Esophagus muscularis mucosa (tissue), 3 donors: ENCODE measurements around the gene GH2.

Experiments
- EP300 ChIP-seq: sonication (generic); formaldehyde crosslinking; IDR thresholded peaks from one replicate; pipeline ENCODE4 v1.6.1; 2017; ENCODE audit warnings: antibody characterized with exemption
- POLR2AphosphoS5 ChIP-seq, 2 donors: sonication (generic); formaldehyde crosslinking; IDR thresholded peaks; one replicate each; pipeline ENCODE4 v1.6.1; 2017; ENCODE audit warnings: antibody characterized with exemption in 2 of 2

- TF ChIP-seq POLR2AphosphoS5 (IDR thresholded peaks at IDR 0.05), result no peak
- no peak for TF ChIP-seq EP300
Observed at GRCh38 chr17:63917646-63918045, 35.9 kb upstream of the GH2 start.
